Measurements from ENCODE around the gene TMEM81.

The TMEM81 gene

GRCh38 chr1:205084360-205084759 lies at the start of gene TMEM81:
TSS of gene TMEM81 (minus strand) at chr1:205084460. CDS start at chr1:205084320, 140 bp downstream.
- DNase-seq (ENCODE audit: low read depth in 1 of 2, low spot score in 1 of 2), result no peak

- no peak for DNase-seq (ENCODE audit: low read depth in 1 of 2, low spot score in 1 of 2)
Measured at GRCh38 chr1:205133287-205133686, 49.0 kb upstream of the TMEM81 start.

GRCh38 chr1:205129447-205130029 lies 45.3 kb upstream of the TMEM81 start:
- no peak for DNase-seq (ENCODE audit: low read depth in 1 of 2, low spot score in 1 of 2)

- DNase-seq (ENCODE audit: low read depth in 1 of 2, low spot score in 1 of 2), result no peak
Measured at GRCh38 chr1:205128050-205128449, 43.8 kb upstream of the TMEM81 start.

GRCh38 chr1:205127646-205128045 lies 43.4 kb upstream of the TMEM81 start:
- DNase-seq (ENCODE audit: low read depth in 1 of 2, low spot score in 1 of 2), result no peak

- no peak for DNase-seq (ENCODE audit: low read depth in 1 of 2, low spot score in 1 of 2)
Measured at GRCh38 chr1:205124726-205125125, 40.5 kb upstream of the TMEM81 start.

GRCh38 chr1:205122489-205122882 lies 38.2 kb upstream of the TMEM81 start:
- DNase-seq (ENCODE audit: low read depth in 1 of 2, low spot score in 1 of 2), result no peak

- peak; percentile 91 to 92 for DNase-seq (ENCODE audit: low read depth in 1 of 2, low spot score in 1 of 2)
Measured at GRCh38 chr1:205121660-205122488, 37.6 kb upstream of the TMEM81 start, which contains the start of gene RBBP5. TSS of gene RBBP5 (minus strand) at chr1:205121978. CDS start at chr1:205121873, 105 bp downstream.

- DNase-seq (ENCODE audit: low read depth in 1 of 2, low spot score in 1 of 2), result no peak
Measured at GRCh38 chr1:205118752-205119151, 34.5 kb upstream of the TMEM81 start.

GRCh38 chr1:205111354-205111753 lies 27.1 kb upstream of the TMEM81 start:
- DNase-seq (ENCODE audit: low read depth in 1 of 2, low spot score in 1 of 2), result no peak

- no peak for DNase-seq (ENCODE audit: low read depth in 1 of 2, low spot score in 1 of 2)
Measured at GRCh38 chr1:205109711-205110110, 25.5 kb upstream of the TMEM81 start.

GRCh38 chr1:205109269-205109668 lies 25.0 kb upstream of the TMEM81 start:
- DNase-seq (ENCODE audit: low read depth in 1 of 2, low spot score in 1 of 2), result no peak

GRCh38 chr1:205108464-205108863 lies 24.2 kb upstream of the TMEM81 start:
- DNase-seq (ENCODE audit: low read depth in 1 of 2, low spot score in 1 of 2), result no peak

GRCh38 chr1:205107327-205107726 lies 23.1 kb upstream of the TMEM81 start:
- DNase-seq (ENCODE audit: low read depth in 1 of 2, low spot score in 1 of 2), result no peak

GRCh38 chr1:205102404-205102803 lies 18.1 kb upstream of the TMEM81 start:
- no peak for DNase-seq (ENCODE audit: low read depth in 1 of 2, low spot score in 1 of 2)

- no peak for DNase-seq (ENCODE audit: low read depth in 1 of 2, low spot score in 1 of 2)
Measured at GRCh38 chr1:205098242-205098641, 14.0 kb upstream of the TMEM81 start.

- DNase-seq (ENCODE audit: low read depth in 1 of 2, low spot score in 1 of 2), result no peak
Measured at GRCh38 chr1:205095422-205095821, 11.2 kb upstream of the TMEM81 start.

- DNase-seq (ENCODE audit: low read depth in 1 of 2, low spot score in 1 of 2), result no peak
Measured at GRCh38 chr1:205091043-205091740, 6.9 kb upstream of the TMEM81 start.

GRCh38 chr1:205088341-205088740 lies 4.1 kb upstream of the TMEM81 start:
- DNase-seq (ENCODE audit: low read depth in 1 of 2, low spot score in 1 of 2), result no peak

- DNase-seq (ENCODE audit: low read depth in 1 of 2, low spot score in 1 of 2), result no peak
Measured at GRCh38 chr1:205082431-205082830, 1.8 kb downstream of the TMEM81 start.

GRCh38 chr1:205077934-205078311 lies 6.3 kb downstream of the TMEM81 start:
- no peak for DNase-seq (ENCODE audit: low read depth in 1 of 2, low spot score in 1 of 2)
